ENCODE results near the gene MUC6.
A peak's percentile ranks its signal among the peaks of the same experiment; 100 is the strongest.

MUC6 gene

DNA sequence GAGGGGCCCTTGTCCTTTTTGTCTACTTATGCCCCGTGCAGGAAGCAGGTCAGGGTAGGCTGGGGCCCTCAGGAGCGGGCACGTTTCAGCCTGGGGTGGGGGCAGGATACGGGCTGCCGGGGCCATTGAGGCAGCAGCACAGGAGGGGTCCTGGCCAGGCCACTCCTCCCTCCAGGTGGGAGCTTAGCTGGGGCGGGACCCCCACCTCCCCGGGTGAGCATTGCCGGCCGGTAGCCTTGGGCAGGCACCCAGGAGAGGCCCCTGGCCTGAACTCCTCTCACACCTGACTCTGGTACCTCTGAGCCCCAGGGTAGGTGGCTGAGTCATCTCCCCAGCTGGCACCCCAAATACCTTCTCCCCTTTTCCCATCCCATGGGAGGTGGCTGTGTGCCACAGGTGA is 5.0 kb upstream of the MUC6 start:
- Mint-ChIP-seq H3K36me3 (ENCODE audit: low read depth) (no peaks in the 10 kb centered on the region), H3K9me3 (peaks cover 12% of the 10 kb centered on the region), H3K4me1 (peaks cover 5% of the 10 kb centered on the region), H3K27ac (no peak overlapping the region), H3K4me3 (no peak overlapping the region), H3K27me3 (ENCODE audit: low read depth, poor library complexity) (peaks cover 20% of the 10 kb centered on the region)
- no peak for DNase-seq
- TF ChIP-seq, protein P1, sequence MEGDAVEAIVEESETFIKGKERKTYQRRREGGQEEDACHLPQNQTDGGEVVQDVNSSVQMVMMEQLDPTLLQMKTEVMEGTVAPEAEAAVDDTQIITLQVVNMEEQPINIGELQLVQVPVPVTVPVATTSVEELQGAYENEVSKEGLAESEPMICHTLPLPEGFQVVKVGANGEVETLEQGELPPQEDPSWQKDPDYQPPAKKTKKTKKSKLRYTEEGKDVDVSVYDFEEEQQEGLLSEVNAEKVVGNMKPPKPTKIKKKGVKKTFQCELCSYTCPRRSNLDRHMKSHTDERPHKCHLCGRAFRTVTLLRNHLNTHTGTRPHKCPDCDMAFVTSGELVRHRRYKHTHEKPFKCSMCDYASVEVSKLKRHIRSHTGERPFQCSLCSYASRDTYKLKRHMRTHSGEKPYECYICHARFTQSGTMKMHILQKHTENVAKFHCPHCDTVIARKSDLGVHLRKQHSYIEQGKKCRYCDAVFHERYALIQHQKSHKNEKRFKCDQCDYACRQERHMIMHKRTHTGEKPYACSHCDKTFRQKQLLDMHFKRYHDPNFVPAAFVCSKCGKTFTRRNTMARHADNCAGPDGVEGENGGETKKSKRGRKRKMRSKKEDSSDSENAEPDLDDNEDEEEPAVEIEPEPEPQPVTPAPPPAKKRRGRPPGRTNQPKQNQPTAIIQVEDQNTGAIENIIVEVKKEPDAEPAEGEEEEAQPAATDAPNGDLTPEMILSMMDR (IDR thresholded peaks at IDR 0.05) = no peak

DNA sequence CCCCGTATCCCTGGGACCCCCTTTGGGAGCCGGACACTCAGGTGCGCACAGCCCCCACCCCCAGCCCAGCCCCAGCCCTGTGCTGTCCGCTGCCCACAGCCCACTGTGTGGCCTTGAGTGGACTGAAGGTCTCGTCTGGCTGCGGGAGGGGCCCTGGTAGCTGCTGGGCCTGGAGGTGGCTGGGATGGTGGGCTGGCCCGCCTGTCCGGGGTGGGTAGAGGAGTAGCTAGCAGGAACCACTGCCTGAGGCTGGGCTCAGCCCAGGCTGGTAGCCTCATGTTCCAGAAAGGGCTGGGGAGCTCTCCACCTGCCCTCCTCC is 4.6 kb upstream of the MUC6 start:
- Mint-ChIP-seq H3K36me3 (ENCODE audit: low read depth) (no peaks in the 10 kb centered on the region), H3K4me3 (no peak overlapping the region), H3K9me3 (peaks cover 9% of the 10 kb centered on the region), H3K27ac (no peak overlapping the region), H3K27me3 (ENCODE audit: low read depth, poor library complexity) (peaks cover 16% of the 10 kb centered on the region), H3K4me1 (peaks cover 5% of the 10 kb centered on the region)
- no peak for DNase-seq
- TF ChIP-seq, protein P1 (IDR thresholded peaks at IDR 0.05) = no peak

DNA sequence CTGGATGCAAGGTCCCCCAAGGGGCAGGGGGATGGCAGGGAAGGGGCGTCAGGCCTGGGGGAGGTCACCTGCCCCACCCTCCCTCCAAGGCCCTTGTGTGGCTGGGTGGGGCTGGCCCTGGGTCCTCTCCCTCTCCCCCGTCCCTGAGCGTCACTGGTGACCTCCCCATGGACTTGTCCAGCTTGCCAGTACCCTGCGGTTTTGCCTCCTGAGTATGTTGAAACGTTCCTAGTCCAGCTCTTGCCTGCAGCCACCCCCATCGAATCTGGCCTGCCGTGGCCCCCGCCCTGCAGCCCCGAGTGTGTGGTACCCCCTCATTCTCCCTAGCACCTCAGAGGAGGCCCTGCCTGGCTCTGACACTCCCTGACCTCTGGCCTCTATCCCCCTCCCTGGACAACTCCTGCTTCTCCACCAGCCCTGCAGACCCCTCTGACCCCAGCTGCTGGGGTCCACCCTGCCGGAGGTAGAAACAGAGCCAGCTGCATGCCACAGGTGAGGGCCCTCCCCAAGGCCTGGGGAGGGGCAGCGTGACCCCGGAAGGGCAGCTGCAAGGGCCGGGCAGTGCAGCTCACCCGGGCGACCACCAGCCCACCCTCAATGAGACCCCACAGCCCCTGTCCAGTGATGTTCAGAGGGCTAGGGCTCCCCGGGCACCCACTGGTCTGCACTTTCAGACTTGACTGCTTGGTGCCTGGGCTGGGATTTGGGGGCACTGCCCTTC is 4.1 kb upstream of the MUC6 start:
- Mint-ChIP-seq H3K36me3 (ENCODE audit: low read depth) (no peaks in the 10 kb centered on the region), H3K4me1 (peaks cover 5% of the 10 kb centered on the region), H3K27ac (no peak overlapping the region), H3K27me3 (ENCODE audit: low read depth, poor library complexity) (peaks cover 16% of the 10 kb centered on the region), H3K9me3 (peaks cover 7% of the 10 kb centered on the region), H3K4me3 (no peak overlapping the region)
- TF ChIP-seq, protein P1 (IDR thresholded peaks at IDR 0.05) = no peak
- DNase-seq = no peak

DNA sequence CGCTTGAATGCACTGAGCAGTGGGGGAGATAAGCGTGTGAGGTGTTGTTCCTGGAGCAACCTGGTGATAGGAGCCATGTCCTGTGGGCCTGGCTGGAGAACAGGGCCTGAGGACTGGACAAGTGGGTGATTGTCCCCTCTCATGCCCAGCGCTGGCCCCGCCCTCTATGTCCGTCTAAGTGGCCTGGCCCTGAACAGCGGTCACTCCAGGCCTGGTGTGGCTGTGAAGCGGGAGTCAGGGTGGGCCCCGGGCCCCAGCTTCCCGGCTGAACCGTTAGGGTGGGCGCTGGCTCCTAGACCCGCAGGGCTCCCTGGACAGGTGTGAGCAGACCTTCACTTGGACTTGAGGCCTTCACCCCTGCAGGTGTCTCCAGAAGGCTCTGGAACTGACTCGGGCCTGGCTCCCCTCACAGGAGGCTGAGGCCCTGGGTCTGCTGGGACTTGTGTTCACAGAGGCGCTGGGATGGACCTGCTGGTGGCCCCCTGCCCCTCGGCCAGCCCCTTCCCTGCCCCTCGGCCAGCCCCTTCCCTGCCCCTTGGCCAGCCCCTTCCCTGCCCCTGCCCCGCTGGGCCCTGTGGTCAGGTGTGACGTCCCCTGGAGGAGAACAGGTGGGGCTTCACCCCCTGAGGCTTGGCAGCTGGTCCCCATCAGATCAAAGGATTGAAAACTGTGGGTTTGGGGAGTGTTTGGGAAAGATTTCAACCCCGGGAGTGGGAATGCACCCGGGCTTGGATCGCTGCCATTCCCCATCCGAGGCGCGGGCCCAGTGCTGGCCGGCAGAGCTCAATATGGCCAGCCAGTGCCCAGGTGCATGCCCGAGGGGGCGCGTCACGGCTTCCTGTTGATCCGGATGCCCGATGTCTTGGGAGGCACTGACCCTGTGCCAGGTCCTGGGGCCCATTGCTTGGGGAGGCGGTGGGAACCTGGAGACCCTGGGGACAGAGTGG is 3.2 kb upstream of the MUC6 start:
- TF ChIP-seq, protein P1 (IDR thresholded peaks at IDR 0.05) = no peak
- no peak overlapping the region for H3K4me3 Mint-ChIP-seq
- H3K36me3 Mint-ChIP-seq (ENCODE audit: low read depth) = no peaks in the 10 kb centered on the region

DNA sequence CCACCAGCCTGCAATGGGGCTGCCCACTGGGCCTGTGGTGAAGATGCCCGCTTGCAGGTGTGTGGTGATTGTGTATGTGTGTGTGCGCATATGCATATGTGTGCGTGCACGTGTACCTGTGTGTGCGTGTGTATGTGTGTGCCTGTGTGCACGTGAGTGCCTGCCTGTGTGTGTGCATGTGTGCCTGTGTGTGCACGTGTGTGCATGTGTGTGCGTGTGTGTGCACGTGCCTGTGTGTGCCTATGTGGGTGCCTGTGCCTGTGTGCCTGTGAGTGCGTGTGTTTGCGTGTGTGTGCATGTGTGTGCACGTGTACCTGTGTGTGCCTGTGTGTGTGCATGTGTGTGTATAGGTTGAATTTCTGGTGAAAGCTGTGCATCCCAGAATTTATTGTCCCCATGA is 2.4 kb upstream of the MUC6 start:
- TF ChIP-seq, protein P1 (IDR thresholded peaks at IDR 0.05) = no peak
- Mint-ChIP-seq H3K9me3 (no peaks in the 10 kb centered on the region), H3K4me1 (peaks cover 5% of the 10 kb centered on the region), H3K36me3 (ENCODE audit: low read depth) (no peaks in the 10 kb centered on the region), H3K27me3 (ENCODE audit: low read depth, poor library complexity) (peaks cover 3% of the 10 kb centered on the region), H3K4me3 (no peak overlapping the region), H3K27ac (peak overlapping the region; percentile 28)
- no peak for DNase-seq

More for the DNA sequence above, 3.2 kb upstream of the MUC6 start:
- DNase-seq = no peak
- peaks cover 9% of the 10 kb centered on the region for H3K27me3 Mint-ChIP-seq (ENCODE audit: low read depth, poor library complexity)
- H3K27ac Mint-ChIP-seq = no peak overlapping the region
- peaks cover 1% of the 10 kb centered on the region for H3K9me3 Mint-ChIP-seq
- H3K4me1 Mint-ChIP-seq = peaks cover 5% of the 10 kb centered on the region
